H1 (cell line): ENCODE results near the gene LIAS. TPM values are rescaled to one million over a fixed set of nuclear protein-coding genes. Genes with fewer than 3 reads are reported as not detected.

Experiments used
- BCL11A ChIP-seq, 2 experiments: IDR thresholded peaks; one replicate each; pipeline ENCODE4 v1.6.1; 2011; ENCODE audit warnings: low read depth in 2 of 2, low read length in 2 of 2, mild to moderate bottlenecking in 2 of 2
- CTCF ChIP-seq, 3 experiments: IDR thresholded peaks; 1 replicate in 2 of 3; 2 replicates in 1 of 3; pipeline versions ENCODE4 v1.5.1 to v1.6.1; 2011; ENCODE audit warnings: low read length in 3 of 3, mild to moderate bottlenecking in 3 of 3, inconsistent platforms in 2 of 3, low read depth in 1 of 3, moderate library complexity in 1 of 3; ENCODE audit not compliant: insufficient read depth in 1 of 3; ENCODE audit errors: control extremely low read depth in 1 of 3
- KDM5A ChIP-seq: fragments of 200-600 bp; IDR thresholded peaks from 2 replicates; pipeline ENCODE4 v1.7.1; 2012; ENCODE audit warnings: mild to moderate bottlenecking, low read length, inconsistent platforms, mixed read lengths
- NANOG ChIP-seq: IDR thresholded peaks from 2 replicates; pipeline ENCODE4 v1.6.1; 2011; ENCODE audit warnings: low read length, low read depth, mild to moderate bottlenecking, inconsistent platforms; ENCODE audit not compliant: insufficient read depth, poor library complexity, severe bottlenecking
- NRF1 ChIP-seq: IDR thresholded peaks from 2 replicates; pipeline ENCODE4 v1.6.1; 2011; ENCODE audit warnings: mild to moderate bottlenecking, low read depth, low read length, improper control_type of control experiment
- TCF12 ChIP-seq: IDR thresholded peaks from 2 replicates; pipeline ENCODE4 v1.6.1; 2011; ENCODE audit warnings: low read depth, mild to moderate bottlenecking, low read length
- polyA plus RNA-seq, 7 experiments: library from polyadenylated mRNA; depleted of rRNA in 3 of 7; stranded (reverse) in 5 of 7; unstranded in 2 of 7; fragments of >200 nt in 5 of 7; fragments of 200-250 nt in 2 of 7; gene quantifications; 1 replicate in 5 of 7; 2 replicates in 1 of 7; 4 replicates in 1 of 7; pipeline versions ENCODE4 v1.2.1 to v1.2.3, GENCODE V29; 2011 to 2013; ENCODE audit warnings: missing spikeins in 2 of 7, mixed read lengths in 2 of 7
- total RNA-seq: library from RNA; stranded (reverse); fragmentation: NEBNext Ultra II Directional; extraction: Animal tissue kit (Norgen Biotek cat#: 25700); gene quantifications from 2 replicates; pipeline ENCODE4 v1.2.1, GENCODE V29; 2021

LIAS gene
- total and polyA plus RNA-seq, 2 of the 8 experiments (the other 6 are each of a cell fraction or from before 2014, with no cell fraction given), result 10.5 to 24.9 TPM

DNA sequence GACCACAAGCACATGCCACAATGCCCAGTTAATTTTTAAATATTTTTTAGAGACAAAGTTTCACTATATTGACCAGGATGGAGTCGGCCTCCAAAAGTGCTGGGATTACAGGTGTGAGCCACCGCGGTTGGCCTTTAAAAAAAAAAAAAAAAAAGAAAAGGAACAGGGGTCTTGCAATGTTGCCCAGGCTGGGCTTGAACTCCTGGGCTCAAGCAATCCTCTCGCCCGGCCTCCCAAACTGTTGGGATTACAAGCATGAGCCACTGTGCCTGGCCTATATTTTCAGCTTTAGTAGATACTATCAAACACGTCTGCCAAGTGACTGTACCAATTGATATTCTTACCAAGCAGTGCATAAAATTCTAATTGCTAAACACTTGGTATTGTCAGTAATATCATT is 59.6 kb downstream of the LIAS start (continued):
- TF ChIP-seq CTCF (IDR thresholded peaks at IDR 0.05; ENCODE audit: control extremely low read depth in 1 of 3, insufficient read depth in 1 of 3, low read depth in 1 of 3, low read length in 3 of 3), result no peak
- no peak for TF ChIP-seq KDM5A
- TF ChIP-seq NANOG, result no peak
- no peak for TF ChIP-seq BCL11A (IDR thresholded peaks at IDR 0.05; ENCODE audit: low read depth in 2 of 2, low read length in 2 of 2)
- TF ChIP-seq TCF12, result no peak
- no peak for TF ChIP-seq NRF1
